ENCODE results near the gene SLC41A2.

DNA sequence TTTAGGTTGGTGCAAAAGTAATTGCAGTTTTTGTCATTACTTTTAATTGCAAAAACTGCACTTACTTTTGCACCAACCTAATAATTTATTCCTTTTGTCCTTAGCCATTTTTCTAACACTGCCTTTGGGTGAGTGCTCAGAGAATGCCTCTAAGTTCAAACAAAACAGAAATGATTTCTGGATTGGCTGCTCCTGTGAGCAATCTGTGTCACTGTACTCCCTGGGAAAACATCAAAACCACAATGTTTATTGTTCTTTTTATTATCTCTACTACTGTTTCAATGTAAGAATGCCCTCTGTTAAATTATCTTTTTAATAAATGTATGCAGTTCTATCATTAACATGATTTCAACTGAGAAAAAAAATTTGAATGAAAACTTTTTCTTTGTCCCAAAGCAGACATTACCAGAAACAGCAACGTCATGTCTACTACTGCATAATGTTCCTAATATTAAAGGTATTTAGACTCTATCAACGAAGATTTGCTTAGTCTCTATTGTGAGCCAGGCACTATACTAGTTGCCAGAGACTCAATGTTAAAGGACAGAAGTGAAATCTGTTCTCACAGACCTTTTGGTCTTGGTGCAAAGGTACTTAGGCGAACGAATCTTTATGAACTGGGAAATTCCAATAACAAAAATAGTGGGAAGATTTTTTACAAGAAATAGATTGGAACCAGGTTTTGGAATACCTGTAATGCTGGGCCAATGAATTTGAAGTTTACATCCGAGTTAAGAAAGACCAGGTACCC, 6.2 kb downstream of the SLC41A2 start:
- TF ChIP-seq, protein P1, sequence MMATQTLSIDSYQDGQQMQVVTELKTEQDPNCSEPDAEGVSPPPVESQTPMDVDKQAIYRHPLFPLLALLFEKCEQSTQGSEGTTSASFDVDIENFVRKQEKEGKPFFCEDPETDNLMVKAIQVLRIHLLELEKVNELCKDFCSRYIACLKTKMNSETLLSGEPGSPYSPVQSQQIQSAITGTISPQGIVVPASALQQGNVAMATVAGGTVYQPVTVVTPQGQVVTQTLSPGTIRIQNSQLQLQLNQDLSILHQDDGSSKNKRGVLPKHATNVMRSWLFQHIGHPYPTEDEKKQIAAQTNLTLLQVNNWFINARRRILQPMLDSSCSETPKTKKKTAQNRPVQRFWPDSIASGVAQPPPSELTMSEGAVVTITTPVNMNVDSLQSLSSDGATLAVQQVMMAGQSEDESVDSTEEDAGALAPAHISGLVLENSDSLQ (IDR thresholded peaks at IDR 0.05) = no peak
- no peak for TF ChIP-seq SP1 (IDR thresholded peaks at IDR 0.05)
- no peak for TF ChIP-seq ELF4 (IDR thresholded peaks at IDR 0.05)
- TF ChIP-seq LEF1 (IDR thresholded peaks at IDR 0.05; ENCODE audit: borderline replicate concordance) = no peak
- no peak for TF ChIP-seq FOXM1 (IDR thresholded peaks at IDR 0.05; ENCODE audit: borderline replicate concordance)
- TF ChIP-seq TARDBP (IDR thresholded peaks at IDR 0.05) = no peak
- TF ChIP-seq ZNF384 (IDR thresholded peaks at IDR 0.05) = no peak
- TF ChIP-seq SUZ12 (IDR thresholded peaks at IDR 0.05) = no peak

All from HEK293T (cell line).